HG02884 (cell line): ENCODE results near the gene FBN2.
"Not testable (repeated sequence)": the region's sequence is repeated elsewhere in the genome, so short reads cannot be mapped to it uniquely, and the experiment has no call there.

Experiments
- ATAC-seq: cut with Tn5 transposase; IDR thresholded peaks from one replicate; pipeline ENCODE4 v1.9.1; 2021; ENCODE audit warnings: mild to moderate bottlenecking, moderate library complexity; ENCODE audit not compliant: unreplicated experiment

Gene FBN2

DNA sequence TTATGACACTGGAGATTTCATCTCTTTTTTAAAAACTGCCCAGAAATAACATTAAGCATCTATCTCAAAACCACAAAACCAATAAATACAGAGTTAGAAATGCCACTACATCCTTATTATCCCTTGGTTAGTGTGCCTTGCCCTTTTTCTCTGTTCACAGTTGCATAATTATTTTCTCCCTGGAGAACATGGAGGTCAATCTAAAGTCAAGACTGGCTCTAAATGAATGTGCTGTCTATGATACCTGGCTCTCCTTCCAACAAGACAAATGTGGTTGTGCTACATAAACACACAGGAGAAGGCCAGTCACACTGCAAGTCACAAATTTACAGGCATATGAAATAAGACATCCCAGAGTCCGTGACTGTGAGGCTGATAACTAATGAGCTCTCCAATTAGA is 2.8 kb downstream of the FBN2 start:
- ATAC-seq = no peak

DNA sequence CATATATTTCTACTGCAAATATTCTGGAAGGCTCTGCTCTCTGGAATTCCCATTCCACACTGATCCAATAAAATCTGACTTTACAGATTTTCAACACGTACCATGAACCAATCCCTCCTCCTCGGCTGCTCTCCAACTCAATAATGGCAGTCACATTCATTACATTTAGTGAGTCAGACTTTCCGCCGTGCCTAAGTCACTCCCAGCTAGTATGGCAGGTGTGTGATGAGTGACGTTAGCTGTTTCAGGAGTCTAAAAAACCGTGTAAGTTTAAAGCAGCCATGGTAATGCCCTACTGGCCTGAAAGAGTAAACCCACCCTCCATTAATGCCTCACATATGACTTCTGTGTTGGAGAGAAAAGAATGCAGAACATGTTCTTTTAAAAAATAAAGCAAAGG is 3.3 kb downstream of the FBN2 start:
- no peak for ATAC-seq

DNA sequence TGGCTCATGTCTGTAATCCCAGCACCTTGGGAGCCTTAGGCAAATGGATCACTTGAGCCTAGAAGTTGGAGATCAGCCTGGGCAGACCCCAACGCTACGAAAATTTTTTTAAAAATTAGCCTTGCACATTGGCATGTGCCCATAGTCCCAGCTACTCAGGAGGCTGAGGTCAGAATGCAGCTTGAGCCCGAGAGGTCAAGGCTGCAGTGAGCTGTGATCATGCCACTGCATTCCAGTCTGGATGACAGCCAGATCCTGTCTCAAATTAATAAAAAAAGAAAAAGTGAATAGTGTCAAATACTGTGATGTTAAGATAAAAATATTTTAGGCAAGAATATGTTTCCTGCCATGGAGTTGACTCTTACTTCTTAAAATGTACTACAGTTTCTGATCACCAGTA is 5.3 kb downstream of the FBN2 start:
- no peak for ATAC-seq

DNA sequence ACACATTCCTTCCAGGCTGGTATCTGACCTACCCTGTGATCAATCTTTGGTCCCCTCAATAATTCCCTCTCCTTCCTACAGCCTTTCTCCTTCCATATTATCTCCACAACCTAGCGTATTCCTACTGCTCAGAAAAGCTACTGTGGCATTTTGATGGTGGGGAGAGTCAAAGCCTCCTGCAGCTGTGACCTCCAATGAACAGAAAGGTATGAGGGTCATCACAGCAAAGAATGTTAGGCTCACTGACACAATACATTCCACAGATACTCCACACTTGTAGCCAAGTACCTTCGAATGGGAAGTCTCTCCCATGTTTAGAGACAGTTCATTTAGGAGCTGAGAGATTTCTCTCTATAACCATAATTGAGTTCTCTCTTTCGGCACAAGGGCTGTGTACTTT is 5.9 kb downstream of the FBN2 start:
- no peak for ATAC-seq

DNA sequence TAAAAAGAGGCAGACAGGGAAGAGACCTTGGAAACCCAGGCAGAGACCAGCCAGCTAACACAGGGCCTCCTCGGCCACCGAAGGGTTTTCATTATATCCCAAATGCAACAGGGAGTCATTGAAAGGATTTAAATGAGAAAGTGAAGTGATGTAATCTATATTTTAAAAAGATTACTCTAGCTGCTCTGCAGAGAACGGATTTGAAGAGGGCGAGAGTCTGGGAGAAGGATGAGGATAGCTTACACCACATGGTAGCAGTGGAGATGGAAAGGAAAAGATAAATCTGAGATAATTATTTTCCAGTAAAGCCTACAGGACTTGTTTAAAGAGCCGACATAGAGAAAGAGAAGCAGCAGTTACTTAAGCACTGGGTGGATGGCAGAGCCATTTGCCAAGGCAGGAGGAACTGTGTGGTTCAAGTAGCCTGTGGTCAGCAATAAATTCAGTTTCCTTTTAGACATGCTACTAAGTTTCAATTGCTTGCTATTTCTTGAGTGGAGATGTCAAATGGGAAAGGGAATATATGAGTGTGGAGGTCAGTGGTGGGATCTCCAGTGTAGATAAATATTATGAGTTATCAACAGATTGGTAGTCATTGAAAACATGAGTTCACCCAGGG is 9.3 kb downstream of the FBN2 start:
- ATAC-seq = no peak

DNA sequence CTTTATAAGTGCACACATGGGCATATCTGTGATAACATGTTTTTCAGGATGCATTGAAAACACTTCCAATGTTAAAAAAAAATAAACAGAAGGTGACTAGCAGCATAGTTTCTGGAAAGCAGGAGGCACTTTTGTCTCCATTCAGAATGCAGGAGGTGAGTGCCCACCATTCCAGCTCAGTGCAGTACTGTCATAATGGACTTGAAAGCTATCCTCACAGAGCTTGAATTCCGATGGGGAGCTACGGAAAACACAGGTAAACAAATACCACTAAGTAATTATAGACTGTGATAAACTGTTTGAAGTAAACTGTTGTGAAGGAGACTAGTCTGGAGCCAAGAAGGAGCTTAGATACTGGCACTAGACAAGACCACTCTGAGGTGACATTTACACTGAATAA is 9.9 kb downstream of the FBN2 start:
- no peak for ATAC-seq

DNA sequence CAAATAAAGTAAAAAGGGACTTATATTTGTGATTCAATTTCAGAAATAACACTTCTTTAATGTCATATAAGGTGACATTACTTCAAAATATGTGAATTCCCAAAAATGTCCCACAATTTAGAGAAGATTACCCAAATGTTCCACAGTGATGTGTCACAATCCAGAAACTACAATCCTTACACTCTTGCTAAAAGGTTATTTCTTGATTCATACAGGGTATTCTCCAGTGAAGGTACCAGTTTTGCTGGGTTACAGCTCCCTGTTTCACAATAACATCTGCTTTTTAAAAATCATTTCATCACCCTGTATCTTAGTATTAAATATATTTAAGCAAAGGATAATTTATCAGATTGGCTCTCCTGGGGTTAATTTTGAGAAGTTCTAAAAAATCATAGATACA is 11.0 kb downstream of the FBN2 start:
- ATAC-seq = no peak

DNA sequence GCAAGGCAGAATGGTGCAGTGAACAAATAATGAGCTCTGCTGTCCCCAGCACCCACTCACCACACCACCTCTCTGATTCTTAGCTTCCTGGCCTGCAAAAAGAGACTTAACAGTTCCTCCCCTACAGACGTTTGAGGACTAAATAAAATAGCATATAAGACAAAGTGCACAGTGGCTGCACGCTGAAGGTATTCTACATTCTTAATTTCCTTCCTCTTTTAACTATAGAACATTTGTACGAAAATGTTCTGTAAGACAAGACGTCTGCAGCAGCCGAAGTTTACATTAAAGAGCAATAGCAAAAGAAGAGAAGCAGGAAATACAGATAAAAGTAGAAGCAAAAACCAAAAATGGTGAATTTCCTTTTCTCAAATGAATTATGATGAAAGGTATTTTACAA is 15.7 kb downstream of the FBN2 start:
- ATAC-seq = no peak

DNA sequence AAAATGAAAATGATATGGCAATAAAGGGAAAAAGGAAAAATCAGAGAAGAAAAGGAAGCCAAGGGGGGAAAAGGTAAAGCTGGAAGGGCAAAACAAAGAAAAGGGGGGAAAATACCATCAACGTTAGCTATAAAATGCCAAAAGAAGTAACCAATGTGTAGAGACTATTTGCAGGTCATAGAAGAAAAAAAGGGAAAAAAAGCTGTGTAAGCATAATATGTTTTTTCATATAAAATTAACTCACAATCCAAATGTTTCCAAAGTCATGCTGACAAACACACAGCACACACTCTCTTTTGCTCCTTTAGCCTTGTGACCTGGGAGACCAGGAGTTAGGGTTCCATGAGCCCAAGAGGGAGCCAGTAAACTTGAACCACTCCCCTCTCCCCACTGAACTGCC is 18.2 kb downstream of the FBN2 start:
- ATAC-seq = no peak

DNA sequence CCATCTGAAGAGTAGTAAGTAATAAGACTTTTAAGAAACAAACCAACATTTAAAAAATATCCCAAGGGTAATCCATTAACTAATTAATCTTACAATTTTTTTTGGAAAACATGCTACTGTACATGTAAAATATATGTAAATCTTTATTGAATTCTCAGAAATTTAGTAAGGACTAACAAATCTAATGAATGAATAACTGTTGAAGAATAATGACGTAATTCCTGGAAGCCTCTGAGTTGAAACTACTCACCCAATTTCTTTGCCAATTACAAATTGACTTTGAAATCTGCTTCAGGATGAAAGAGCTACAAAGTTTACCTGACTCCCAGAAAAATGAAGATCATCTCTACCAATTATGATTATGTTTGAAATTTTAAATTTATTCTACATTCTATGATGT is 21.1 kb downstream of the FBN2 start:
- ATAC-seq = no peak

DNA sequence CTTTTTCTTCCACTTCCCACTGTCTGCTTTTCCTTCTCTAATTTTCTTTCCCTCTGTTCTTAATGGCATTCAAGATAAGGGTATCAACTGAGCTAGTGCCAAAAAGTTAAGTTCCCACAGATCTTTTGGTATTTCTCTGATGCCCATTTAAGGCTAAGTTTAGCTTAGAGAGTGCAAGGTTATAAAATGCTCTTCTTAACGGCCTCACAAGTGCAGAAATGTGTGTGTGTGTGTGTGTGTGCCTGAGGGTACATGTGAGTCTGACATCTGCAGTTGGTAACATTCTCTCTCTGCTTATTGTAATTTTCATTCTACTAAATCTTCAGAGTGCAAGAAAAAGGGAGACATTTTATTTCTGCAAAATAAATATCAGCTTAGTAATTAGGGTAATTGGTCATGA is 24.2 kb downstream of the FBN2 start:
- no peak for ATAC-seq

DNA sequence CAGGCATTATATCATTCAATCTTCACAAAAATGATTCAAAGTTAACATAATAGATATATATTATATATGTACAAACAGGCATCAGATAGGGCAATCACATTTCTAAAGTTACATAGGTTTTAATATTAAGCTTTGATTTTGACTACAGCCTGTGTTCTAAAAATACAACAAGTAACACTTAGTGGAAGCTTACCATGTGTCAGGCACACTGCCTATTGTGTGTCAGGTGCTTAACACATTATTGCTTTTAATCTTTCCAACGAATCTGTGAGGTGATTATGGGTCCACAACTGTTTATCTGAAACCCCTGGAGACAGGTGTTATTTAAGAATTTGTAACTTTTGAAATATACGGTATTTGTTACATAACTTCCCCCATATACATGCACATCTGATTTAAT is 25.2 kb downstream of the FBN2 start:
- no peak for ATAC-seq

DNA sequence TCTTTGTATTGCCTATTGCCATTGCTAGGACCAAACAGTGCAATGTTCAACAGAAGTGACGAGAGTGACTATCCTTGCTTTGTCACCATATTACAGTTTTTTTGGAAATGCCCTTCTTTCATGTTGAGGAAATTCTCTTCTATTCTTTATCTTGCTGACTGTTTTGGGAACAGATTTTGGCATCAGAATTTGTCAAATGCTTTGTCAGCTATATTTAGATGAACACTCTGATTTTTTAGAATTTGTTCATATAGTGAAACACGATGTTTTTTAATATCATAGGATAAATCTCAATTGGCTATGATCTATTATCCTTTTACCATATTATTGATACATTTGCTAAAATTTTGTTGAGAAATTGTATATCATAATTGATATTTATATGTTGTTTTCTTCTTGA is 31.4 kb downstream of the FBN2 start:
- ATAC-seq = no peak

DNA sequence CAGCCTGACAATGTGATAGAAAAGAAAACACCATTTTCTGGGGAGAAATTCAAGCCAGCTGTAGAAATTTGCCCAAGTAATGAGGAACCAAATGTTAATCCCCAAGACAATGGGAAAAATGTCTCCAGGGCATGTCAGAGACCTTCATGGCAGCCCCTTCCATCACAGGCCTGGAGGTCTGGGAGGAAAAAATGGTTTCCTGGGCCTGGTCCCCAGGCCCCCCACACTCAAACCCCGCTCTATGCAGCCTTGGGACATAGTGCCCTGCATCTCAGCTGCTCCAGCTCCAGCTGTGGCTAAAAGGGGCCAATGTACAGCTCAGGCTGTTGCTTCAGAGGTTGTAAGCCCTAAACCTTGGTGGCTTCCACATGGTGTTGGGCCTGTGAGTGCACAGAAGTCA is 34.3 kb downstream of the FBN2 start:
- not testable (repeated sequence) for ATAC-seq

DNA sequence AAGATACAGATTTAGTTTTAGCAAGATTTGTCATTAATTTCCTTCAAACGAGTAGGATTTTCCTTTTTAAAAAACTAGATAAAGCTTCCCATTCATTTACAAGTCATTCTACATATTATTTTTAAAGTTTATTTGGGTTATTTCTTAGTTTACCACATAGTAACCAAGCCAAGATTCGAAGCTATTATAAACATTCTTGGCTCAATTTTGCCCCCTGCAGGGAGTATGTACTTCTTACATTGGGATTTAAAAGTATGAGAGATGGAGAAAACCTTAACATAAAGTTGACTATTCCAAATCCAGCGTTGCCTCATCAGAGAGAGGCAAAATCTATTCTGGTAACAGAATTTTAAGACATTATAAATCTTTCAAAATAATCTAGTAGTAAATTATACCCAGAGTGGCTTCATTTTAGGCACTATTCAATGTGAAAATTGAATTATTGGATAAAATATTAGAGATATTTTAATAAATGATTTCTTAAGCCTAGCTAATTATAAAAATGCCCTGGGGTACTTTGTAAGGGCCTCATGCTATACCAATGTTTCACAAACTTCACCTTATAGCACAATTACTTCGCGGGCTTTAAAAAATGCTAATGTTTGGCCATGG is 39.1 kb downstream of the FBN2 start:
- no peak for ATAC-seq

DNA sequence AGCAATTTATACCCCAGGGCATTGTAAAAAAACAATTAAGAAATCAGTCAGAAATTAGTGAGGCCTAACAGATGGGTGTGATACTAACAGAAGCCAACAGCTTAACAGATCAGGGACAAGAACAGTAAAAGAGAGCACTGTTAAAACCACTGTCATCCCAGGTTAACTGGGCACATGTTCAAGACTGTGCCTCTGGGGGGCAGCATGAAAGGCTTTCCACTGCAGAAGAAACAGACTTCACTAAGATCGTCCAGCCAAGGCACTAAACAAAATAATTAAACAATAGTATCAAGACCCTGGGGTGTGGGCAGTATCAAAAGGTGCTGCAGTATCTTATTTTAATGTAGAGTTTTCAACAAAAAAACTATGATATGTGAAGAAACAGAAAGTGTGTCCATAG is 43.5 kb downstream of the FBN2 start:
- ATAC-seq = no peak

DNA sequence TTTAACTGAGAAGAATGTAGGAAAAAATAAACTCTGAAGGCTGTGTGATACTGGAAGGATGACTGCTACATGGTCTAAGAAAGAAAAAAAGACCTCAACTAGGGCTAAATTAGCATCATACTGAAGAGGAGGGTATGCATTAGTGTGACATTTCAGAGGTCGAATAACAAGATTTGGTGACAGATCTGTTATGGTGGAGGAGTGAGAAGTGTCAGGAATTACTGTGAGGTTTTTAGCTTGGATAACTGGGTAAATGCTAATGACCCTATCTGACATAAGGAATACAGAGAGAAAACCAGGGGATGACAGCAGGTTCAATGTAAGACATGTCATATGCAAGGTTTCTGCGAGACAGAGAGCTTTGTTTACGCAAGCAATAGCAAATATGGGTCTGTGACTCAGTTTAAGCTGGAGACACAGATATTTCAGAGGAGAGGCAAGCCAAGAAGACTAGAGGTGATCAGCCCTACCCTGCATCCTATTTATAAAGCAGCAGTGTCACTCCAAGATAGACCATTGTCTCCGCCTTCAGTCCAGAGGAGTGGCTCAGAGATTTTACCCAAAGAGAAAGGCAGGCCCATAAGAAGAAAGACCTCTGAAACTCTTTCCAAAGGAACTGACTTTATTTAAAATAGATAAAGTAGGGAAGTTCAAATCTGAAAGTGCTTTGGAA is 44.3 kb downstream of the FBN2 start:
- ATAC-seq = no peak

DNA sequence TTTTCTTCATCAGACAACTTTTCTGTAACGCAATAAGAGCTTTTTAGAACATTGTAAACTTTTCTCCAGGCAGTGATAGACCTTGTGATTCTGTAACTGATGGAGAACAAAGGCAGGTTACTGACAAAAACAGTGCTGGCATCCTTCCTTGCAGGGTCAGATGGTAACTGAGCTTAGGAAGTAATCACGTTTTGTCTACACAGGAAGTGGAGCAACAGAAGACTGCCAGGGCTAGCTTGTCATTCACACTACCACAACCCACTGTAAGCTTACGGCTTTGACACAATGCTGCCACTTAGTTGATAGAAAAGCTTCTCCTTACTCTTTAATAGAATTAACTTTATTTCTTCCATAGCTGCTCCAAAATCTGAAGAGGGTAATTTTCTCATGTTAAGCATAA is 46.8 kb downstream of the FBN2 start:
- no peak for ATAC-seq

DNA sequence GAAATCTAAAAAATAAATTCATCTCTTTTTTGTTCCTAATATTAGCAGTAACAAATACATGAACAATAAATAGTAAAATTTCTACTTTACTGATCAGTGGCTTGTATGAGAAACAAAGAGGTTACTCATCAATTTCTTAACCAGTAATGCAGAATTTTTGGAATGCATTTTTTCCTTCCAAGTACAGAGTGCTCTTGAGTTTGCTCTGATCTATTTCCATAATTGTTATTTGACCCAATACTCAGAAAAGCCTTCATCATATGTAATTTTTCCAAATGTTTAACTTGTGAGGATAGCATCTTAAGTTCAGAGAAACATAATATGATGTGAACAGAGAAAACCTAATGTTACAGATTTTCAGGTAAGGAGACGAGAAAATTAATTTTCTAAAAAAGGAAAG is 47.3 kb downstream of the FBN2 start:
- ATAC-seq = no peak

DNA sequence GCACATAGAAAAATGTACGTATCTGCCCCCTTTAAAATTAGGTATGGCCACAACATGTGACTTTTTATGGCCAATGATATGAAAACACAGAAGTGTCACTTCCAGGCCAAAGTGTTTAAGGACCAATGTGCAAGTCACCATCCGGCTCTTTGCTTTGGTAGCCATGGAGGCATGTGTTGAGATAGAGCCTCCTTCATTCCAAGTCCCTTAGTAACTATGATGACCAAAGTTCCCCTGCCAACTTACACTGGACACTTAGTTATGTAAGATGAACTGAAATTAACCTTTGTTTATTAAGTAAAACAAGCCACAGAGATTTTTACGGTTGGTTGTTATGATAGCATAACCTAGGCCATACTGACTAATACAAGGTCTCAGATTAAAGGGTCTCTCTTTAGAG is 51.0 kb downstream of the FBN2 start:
- ATAC-seq = no peak

DNA sequence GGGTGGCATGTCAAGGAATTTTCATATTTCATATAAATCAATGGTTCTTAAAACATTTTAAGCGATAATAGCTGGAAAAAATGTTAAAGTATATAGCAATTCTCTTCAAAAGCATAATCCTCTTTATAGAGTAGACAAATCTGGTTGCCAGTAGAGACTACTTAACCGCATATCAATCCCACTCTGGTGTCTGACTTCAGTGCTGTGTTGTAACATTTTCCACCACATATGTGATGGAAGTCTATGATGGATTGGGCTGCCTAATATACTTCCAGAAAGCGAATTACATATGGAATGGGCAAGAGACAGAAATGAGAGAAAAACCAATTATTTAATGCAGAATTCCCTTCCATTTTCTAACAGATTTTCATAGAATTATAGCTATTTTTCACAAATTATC is 54.3 kb downstream of the FBN2 start:
- ATAC-seq = no peak

DNA sequence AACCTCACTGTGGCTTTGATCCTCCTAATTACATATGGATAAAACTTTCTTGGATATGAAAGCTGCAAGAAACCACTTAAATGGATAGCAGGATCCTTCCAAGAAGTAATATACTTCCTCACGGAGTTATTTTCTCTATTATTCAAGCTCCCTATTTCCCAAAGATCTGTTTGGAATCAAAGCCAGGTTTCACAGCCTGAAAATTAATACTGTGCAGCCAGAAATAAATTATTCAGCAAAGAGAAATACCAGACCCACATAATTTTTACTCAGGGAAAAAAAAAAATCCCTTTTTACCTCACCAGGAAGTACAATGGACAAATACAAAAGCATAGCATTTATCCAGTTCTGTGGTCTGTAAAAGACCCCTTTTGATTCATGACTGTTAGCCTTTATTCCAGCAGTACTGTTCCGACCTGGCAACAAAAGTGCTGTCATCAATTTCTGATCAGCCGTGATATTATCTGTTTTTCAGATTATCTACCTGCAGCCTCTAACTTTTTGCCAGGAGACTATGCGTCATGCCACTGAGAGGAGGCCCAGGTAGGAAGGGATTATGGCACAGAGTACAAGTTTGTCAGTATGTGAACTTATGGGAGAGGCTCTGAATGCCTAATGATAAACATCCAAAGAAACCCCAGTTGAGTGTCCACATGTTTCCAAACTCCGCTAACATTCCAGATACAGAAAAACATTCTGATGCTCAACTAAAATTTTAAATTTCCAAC is 57.0 kb downstream of the FBN2 start:
- no peak for ATAC-seq
